MCF 10A (cell line): ENCODE measurements around the gene TAP1. TPM values are rescaled to one million over a fixed set of nuclear protein-coding genes. Genes with fewer than 3 reads are reported as not detected.

Source experiments
- BruUV-seq: library from RNA; stranded (reverse); fragments of 400-500 nt; replicated peaks from 2 replicates; lab custom pipeline; 2021; lab: Mats Ljungman, UMichigan
- CTCF ChIA-PET: fragments of 300-600 bp; sonication (Branson Sonifier 250); formaldehyde crosslinking; extraction: SDS; loops from one replicate; lab custom pipeline; 2021; ENCODE audit warnings: antibody characterized with exemption, inconsistent platforms; lab: Yijun Ruan, JAX
- POLR2A ChIA-PET: fragments of 300-600, 350-650 bp; sonication (Branson Sonifier 250); formaldehyde crosslinking; extraction: SDS; loops from one replicate; lab custom pipeline; 2020; ENCODE audit warnings: antibody characterized with exemption, inconsistent platforms; lab: Yijun Ruan, JAX
- DNase-seq: peaks from one replicate; pipeline ENCODE4 v3.0.0-alpha.2; 2018; ENCODE audit not compliant: unreplicated experiment
- H3K27ac Mint-ChIP-seq: one replicate; pipeline ENCODE4 v1.8.0; 2022; ENCODE audit warnings: mild to moderate bottlenecking, low read depth, mixed read lengths; ENCODE audit not compliant: unreplicated experiment
- H3K27me3 Mint-ChIP-seq: one replicate; pipeline ENCODE4 v1.8.0; 2022; ENCODE audit warnings: mixed read lengths; ENCODE audit not compliant: insufficient read depth, unreplicated experiment
- H3K36me3 Mint-ChIP-seq: one replicate; pipeline ENCODE4 v1.8.0; 2022; ENCODE audit warnings: mild to moderate bottlenecking, moderate library complexity, mixed read lengths; ENCODE audit not compliant: insufficient read depth, unreplicated experiment
- H3K4me1 Mint-ChIP-seq: one replicate; pipeline ENCODE4 v1.8.0; 2022; ENCODE audit warnings: mixed read lengths; ENCODE audit not compliant: insufficient read depth, unreplicated experiment
- H3K4me3 Mint-ChIP-seq: one replicate; pipeline ENCODE4 v1.8.0; 2022; ENCODE audit warnings: mild to moderate bottlenecking, moderate library complexity, mixed read lengths; ENCODE audit not compliant: unreplicated experiment
- H3K9me3 Mint-ChIP-seq: one replicate; pipeline ENCODE4 v1.8.0; 2022; ENCODE audit warnings: mixed read lengths; ENCODE audit not compliant: unreplicated experiment
- intact Hi-C: fragments of 100-400 bp; cut with micrococcal nuclease; formaldehyde crosslinking; loops from 2 replicates; pipeline ENCODE4 v1.14.1; 2022
- total RNA-seq: library from RNA; stranded (reverse); gene quantifications from 2 replicates; pipeline ENCODE4 v1.2.3, GENCODE V29; 2022
- TF ChIP-seq, protein P1 (sequence below): fragments of 200-600 bp; IDR thresholded peaks from one replicate; pipeline ENCODE4 v1.8.0; 2022; ENCODE audit warnings: antibody characterized with exemption, mild to moderate bottlenecking; ENCODE audit not compliant: unreplicated experiment

The TAP1 gene
- total RNA-seq, 1 experiment from 2014 or later: 32.3 TPM

DNA sequence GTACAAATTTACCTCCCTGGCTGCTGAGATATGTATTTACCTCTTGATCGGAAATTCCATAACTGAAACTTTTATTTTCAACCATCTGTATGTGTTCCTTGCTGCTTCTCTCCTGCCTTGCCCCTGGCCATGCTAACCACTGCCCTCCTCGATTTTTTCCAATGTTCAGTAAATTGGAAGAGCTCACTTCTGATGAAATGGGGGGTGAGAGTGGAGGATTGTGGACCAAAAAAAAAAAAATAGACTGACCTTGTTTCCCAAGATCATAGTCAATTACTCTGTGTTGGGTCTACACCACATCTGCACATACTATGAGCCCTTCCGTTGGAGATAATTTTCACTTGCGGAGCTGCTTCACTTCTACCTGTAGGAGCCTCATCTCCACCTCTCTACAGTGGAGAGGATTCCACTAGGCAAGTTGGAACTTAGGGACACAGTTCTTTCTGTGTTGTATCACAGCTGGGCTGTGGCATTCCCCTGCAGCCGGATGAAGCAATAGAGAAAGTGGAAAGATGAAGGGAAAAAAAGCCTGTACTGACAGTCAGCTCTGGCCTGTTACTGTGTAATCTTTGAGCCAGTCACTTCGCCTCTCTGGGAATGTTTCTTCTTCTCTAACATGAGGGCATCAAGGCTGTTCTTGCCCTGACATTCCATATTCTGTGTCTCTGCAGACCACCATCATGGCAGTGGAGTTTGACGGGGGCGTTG, 2.1 kb upstream of the TAP1 start:
- TF ChIP-seq, protein P1, sequence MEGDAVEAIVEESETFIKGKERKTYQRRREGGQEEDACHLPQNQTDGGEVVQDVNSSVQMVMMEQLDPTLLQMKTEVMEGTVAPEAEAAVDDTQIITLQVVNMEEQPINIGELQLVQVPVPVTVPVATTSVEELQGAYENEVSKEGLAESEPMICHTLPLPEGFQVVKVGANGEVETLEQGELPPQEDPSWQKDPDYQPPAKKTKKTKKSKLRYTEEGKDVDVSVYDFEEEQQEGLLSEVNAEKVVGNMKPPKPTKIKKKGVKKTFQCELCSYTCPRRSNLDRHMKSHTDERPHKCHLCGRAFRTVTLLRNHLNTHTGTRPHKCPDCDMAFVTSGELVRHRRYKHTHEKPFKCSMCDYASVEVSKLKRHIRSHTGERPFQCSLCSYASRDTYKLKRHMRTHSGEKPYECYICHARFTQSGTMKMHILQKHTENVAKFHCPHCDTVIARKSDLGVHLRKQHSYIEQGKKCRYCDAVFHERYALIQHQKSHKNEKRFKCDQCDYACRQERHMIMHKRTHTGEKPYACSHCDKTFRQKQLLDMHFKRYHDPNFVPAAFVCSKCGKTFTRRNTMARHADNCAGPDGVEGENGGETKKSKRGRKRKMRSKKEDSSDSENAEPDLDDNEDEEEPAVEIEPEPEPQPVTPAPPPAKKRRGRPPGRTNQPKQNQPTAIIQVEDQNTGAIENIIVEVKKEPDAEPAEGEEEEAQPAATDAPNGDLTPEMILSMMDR: no peak
- peaks cover 7% of the 10 kb centered on the region for H3K36me3 Mint-ChIP-seq

DNA sequence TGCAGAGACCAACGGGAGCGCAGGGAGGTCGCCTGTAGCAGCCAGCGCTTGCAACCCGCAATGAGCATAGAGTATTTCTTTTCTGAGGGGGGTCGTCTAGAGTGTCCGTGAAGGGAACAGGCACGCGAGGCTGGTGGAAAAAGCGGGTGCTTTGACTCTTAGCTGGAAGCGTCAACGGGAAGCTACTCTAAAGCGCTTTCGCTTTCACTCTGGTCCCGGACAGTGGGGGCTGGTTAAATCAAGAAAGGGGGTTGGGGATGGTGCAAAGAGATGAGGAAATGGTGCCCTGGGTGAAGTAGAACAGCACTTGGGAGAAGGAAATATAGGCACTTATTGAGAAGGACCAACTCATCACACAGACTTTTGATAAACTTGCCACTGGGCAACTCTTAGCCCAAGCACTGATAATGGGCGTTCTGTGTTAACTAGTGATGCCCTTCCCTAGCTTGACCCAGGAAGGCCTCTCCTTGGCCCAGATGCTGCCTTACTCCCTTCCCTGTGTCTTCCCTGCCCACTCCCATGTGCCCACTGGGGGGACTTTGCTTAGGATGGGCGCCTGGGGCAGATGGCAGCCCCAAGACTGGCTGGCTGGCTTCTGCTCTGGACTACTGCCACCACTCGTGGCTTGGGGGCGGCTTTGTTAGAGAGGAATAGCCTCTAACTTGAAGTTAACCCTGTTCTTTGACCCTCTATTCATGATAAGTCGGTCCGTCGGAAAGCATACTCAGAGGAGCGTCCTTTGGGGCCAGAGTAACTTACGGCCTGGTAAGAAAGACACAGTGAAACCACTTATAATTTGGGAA, 1.1 kb upstream of the TAP1 start:
- DNase-seq: peak; percentile 28
- CTCF ChIA-PET: interaction anchor here (0.6 to 5.7 kb wide), 14 partner anchors 10 to 666 kb away, joined by 3 to 110 read pairs (median 4); partner anchors contain the start of gene TAP2
- POLR2A ChIA-PET: interaction anchor here (0.6 to 5.6 kb wide), 14 partner anchors 11 to 1580 kb away, joined by 3 to 111 read pairs (median 4); partner anchors contain the start of genes PSMB8 and TAP2
- Mint-ChIP-seq H3K4me1 (peaks cover 21% of the 10 kb centered on the region), H3K36me3 (peaks cover 16% of the 10 kb centered on the region), H3K9me3 (no peaks in the 10 kb centered on the region), H3K4me3 (peak overlapping the region; percentile 99), H3K27ac (peak overlapping the region; percentile 94), H3K27me3 (no peaks in the 10 kb centered on the region)
- intact Hi-C loops: loop anchor here (1.0 kb wide), 3 partner anchors 14 to 28 kb away; partner anchors contain the start of gene TAP2
- BruUV-seq: no TSS peak
- TF ChIP-seq, protein P1: no peak

More for the DNA sequence above, 2.1 kb upstream of the TAP1 start:
- intact Hi-C loops: no loop called here
- POLR2A ChIA-PET: interaction anchor here (0.7 to 5.6 kb wide), 5 partner anchors 12 to 1581 kb away, joined by 3 to 111 read pairs (median 4); partner anchors contain the start of genes PSMB8 and TAP2
- BruUV-seq: no TSS peak
- CTCF ChIA-PET: interaction anchor here (0.5 to 5.7 kb wide), 11 partner anchors 13 to 683 kb away, joined by 3 to 110 read pairs (median 3); partner anchors contain the start of gene TAP2
- no peaks in the 10 kb centered on the region for H3K9me3 Mint-ChIP-seq
- DNase-seq: no peak
- H3K4me3 Mint-ChIP-seq: no peak overlapping the region
- H3K27me3 Mint-ChIP-seq: no peaks in the 10 kb centered on the region
- H3K4me1 Mint-ChIP-seq: peaks cover 25% of the 10 kb centered on the region
- no peak overlapping the region for H3K27ac Mint-ChIP-seq

DNA sequence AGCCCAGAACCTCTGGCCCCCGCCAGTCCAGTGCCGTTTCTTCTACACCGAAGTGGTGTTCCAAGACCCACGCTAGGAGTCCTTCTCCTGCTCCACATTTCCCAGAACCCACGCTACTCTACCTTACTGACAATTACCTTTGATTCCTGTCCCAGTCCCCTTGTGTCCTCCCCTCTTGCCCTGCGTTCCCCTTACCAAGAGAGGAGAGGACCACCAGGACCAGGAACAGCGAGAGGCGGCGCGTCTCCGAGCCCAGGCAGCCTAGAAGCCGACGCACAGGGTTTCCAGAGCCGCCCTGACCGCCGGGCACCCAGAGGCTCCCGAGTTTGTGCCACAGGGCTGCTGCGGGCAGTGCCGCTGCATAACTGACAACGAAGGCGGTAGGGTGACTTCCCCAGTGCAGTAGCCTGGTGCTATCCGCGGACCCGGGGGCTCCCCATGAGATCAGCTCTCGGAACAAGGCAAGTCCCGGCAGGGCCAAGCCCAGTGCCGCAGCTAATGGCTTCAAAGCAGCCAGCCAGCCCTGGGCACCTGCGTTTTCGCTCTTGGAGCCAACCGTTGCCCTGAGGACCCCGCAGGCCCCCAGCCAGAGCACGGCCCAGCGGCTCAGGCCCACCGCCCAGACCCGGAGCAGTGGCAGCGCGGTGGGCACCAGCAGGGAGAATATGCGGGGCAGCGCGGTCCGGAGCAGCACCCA, 512 bp downstream of the TAP1 start:
- Mint-ChIP-seq H3K27me3 (no peaks in the 10 kb centered on the region), H3K36me3 (peaks cover 21% of the 10 kb centered on the region)
- intact Hi-C loops: no loop called here

More for the DNA sequence above, 512 bp downstream of the TAP1 start:
- peak; percentile 36 for DNase-seq
- H3K4me1 Mint-ChIP-seq: peaks cover 21% of the 10 kb centered on the region
- CTCF ChIA-PET: interaction anchor here (0.6 to 5.7 kb wide), 12 partner anchors 8 to 657 kb away, joined by 3 to 110 read pairs (median 6); partner anchors contain the start of genes PSMB8 and TAP2
- peak overlapping the region; percentile 99 for H3K4me3 Mint-ChIP-seq
- H3K9me3 Mint-ChIP-seq: no peaks in the 10 kb centered on the region
- BruUV-seq: no TSS peak
- TF ChIP-seq, protein P1: no peak
- POLR2A ChIA-PET: interaction anchor here (0.7 to 5.6 kb wide), 19 partner anchors 9 to 1306 kb away, joined by 3 to 111 read pairs (median 6); partner anchors contain the start of genes GPANK1, PSMB8, RPS18 and TAP2
- peak overlapping the region; percentile 94 for H3K27ac Mint-ChIP-seq
